H9 (cell line): ENCODE measurements around the gene CD163L1. TPM values are rescaled to one million over a fixed set of nuclear protein-coding genes. Genes with fewer than 3 reads are reported as not detected.

Experiments used
- DNase-seq: peaks from one replicate; pipeline ENCODE4 v3.0.0-alpha.2; 2017
- H2AFZ ChIP-seq: one replicate; pipeline ENCODE4 v1.6.1; 2013; ENCODE audit warnings: mild to moderate bottlenecking, low read length, control low read depth, moderate library complexity
- H2AK5ac ChIP-seq: 2 replicates; pipeline ENCODE4 v1.6.1; 2013; ENCODE audit warnings: low read length, control low read depth, mixed read lengths; ENCODE audit not compliant: insufficient read length
- H2BK120ac ChIP-seq: one replicate; pipeline ENCODE4 v1.6.1; 2013; ENCODE audit warnings: low read depth, mild to moderate bottlenecking, low read length, control low read depth, inconsistent platforms; ENCODE audit not compliant: poor library complexity, severe bottlenecking
- H2BK12ac ChIP-seq: 2 replicates; pipeline ENCODE4 v1.6.1; 2013; ENCODE audit warnings: low read length, control low read depth, mixed read lengths, low read depth; ENCODE audit not compliant: insufficient read length
- H2BK15ac ChIP-seq: 2 replicates; pipeline ENCODE4 v1.6.1; 2013; ENCODE audit warnings: low read depth, low read length, control low read depth
- H2BK20ac ChIP-seq: one replicate; pipeline ENCODE4 v1.6.1; 2013; ENCODE audit warnings: low read depth, mild to moderate bottlenecking, low read length, control low read depth, inconsistent platforms; ENCODE audit not compliant: poor library complexity, severe bottlenecking
- H2BK5ac ChIP-seq: 2 replicates; pipeline ENCODE4 v1.6.1; 2013; ENCODE audit warnings: low read length, control low read depth, mixed read lengths; ENCODE audit not compliant: insufficient read length
- H3K14ac ChIP-seq: 2 replicates; pipeline ENCODE4 v1.6.1; 2013; ENCODE audit warnings: low read length, control low read depth; ENCODE audit not compliant: insufficient read depth
- H3K18ac ChIP-seq: 2 replicates; pipeline ENCODE4 v1.6.1; 2013; ENCODE audit warnings: low read depth, mild to moderate bottlenecking, mixed read lengths, low read length, control low read depth; ENCODE audit not compliant: insufficient read length
- H3K23ac ChIP-seq: 2 replicates; pipeline ENCODE4 v1.6.1; 2013; ENCODE audit warnings: low read length, control low read depth, mixed read lengths, low read depth; ENCODE audit not compliant: insufficient read length
- H3K23me2 ChIP-seq: 2 replicates; pipeline ENCODE4 v1.6.1; 2013; ENCODE audit warnings: low read depth, mild to moderate bottlenecking, mixed read lengths, low read length, control low read depth; ENCODE audit not compliant: insufficient read length, poor library complexity, severe bottlenecking
- H3K27ac ChIP-seq: 2 replicates; pipeline ENCODE4 v1.5.1; 2013; ENCODE audit warnings: low read length, control low read depth, mixed read lengths, low read depth; ENCODE audit not compliant: insufficient read length
- H3K27me3 ChIP-seq: 2 replicates; pipeline ENCODE4 v1.6.1; 2013; ENCODE audit warnings: low read length, control low read depth, inconsistent platforms; ENCODE audit not compliant: insufficient read depth
- H3K4ac ChIP-seq: 2 replicates; pipeline ENCODE4 v1.6.1; 2013; ENCODE audit warnings: low read depth, mild to moderate bottlenecking, control low read depth, inconsistent platforms, low read length, moderate library complexity
- H3K4me1 ChIP-seq: 2 replicates; pipeline ENCODE4 v1.6.1; 2013; ENCODE audit warnings: low read length, control low read depth, inconsistent platforms; ENCODE audit not compliant: insufficient read depth
- H3K4me2 ChIP-seq: 2 replicates; pipeline ENCODE4 v1.6.1; 2013; ENCODE audit warnings: low read length, control low read depth, mixed read lengths; ENCODE audit not compliant: insufficient read length, insufficient read depth
- H3K56ac ChIP-seq: 2 replicates; pipeline ENCODE4 v1.6.1; 2013; ENCODE audit warnings: low read depth, mild to moderate bottlenecking, mixed read lengths, low read length, control low read depth; ENCODE audit not compliant: insufficient read length
- H3K79me1 ChIP-seq: 2 replicates; pipeline ENCODE4 v1.6.1; 2013; ENCODE audit warnings: low read depth, mild to moderate bottlenecking, moderate library complexity, low read length, control low read depth, inconsistent platforms; ENCODE audit not compliant: insufficient read depth, poor library complexity, severe bottlenecking
- H3K79me2 ChIP-seq: 2 replicates; pipeline ENCODE4 v1.6.1; 2013; ENCODE audit warnings: low read length, control low read depth, inconsistent platforms; ENCODE audit not compliant: insufficient read depth
- H3K9ac ChIP-seq: 2 replicates; pipeline ENCODE4 v1.6.1; 2013; ENCODE audit warnings: low read length, control low read depth, mixed read lengths; ENCODE audit not compliant: insufficient read length; ENCODE audit errors: extremely low read depth
- H3K9me3 ChIP-seq: one replicate; pipeline ENCODE4 v1.6.1; 2013; ENCODE audit warnings: low read depth, low read length, inconsistent platforms; ENCODE audit not compliant: control insufficient read depth
- H3T11ph ChIP-seq: one replicate; pipeline ENCODE4 v1.6.1; 2013; ENCODE audit warnings: mild to moderate bottlenecking, low read length, control low read depth, inconsistent platforms
- H4K20me1 ChIP-seq: one replicate; pipeline ENCODE4 v1.6.1; 2013; ENCODE audit not compliant: control insufficient read depth, insufficient read length, insufficient read depth
- H4K5ac ChIP-seq: 2 replicates; pipeline ENCODE4 v1.6.1; 2013; ENCODE audit warnings: low read depth, mild to moderate bottlenecking, mixed read lengths, low read length, control low read depth; ENCODE audit not compliant: insufficient read length
- H4K8ac ChIP-seq: replicated peaks from 2 replicates; pipeline ENCODE4 v1.6.1; 2013; ENCODE audit warnings: low read length, control low read depth, mixed read lengths, low read depth; ENCODE audit not compliant: insufficient read length
- H4K91ac ChIP-seq: 2 replicates; pipeline ENCODE4 v1.6.1; 2013; ENCODE audit warnings: low read depth, mild to moderate bottlenecking, moderate library complexity, mixed read lengths, low read length, control low read depth; ENCODE audit not compliant: insufficient read length
- H3K27ac Mint-ChIP-seq, 3 experiments: 2 replicates in 2 of 3; 3 replicates in 1 of 3; pipeline ENCODE4 v1.8.0; 2020 to 2021; ENCODE audit warnings: mixed read lengths in 3 of 3, mild to moderate bottlenecking in 1 of 3, moderate library complexity in 1 of 3
- H3K27me3 Mint-ChIP-seq: 2 replicates; pipeline ENCODE4 v1.8.0; 2021; ENCODE audit warnings: low read depth, mild to moderate bottlenecking, moderate library complexity, mixed read lengths
- H3K36me3 Mint-ChIP-seq, 3 experiments: 2 replicates in 2 of 3; 3 replicates in 1 of 3; pipeline ENCODE4 v1.8.0; 2020 to 2021; ENCODE audit warnings: low read depth in 3 of 3, mixed read lengths in 3 of 3; ENCODE audit not compliant: insufficient read depth in 1 of 3
- H3K4me1 Mint-ChIP-seq, 2 experiments: 2 replicates each; pipeline ENCODE4 v1.8.0; 2020; ENCODE audit warnings: mixed read lengths in 2 of 2
- H3K4me3 Mint-ChIP-seq, 2 experiments: 2 replicates in 1 of 2; 3 replicates in 1 of 2; pipeline ENCODE4 v1.8.0; 2020 to 2021; ENCODE audit warnings: mild to moderate bottlenecking in 2 of 2, mixed read lengths in 2 of 2, moderate library complexity in 1 of 2
- H3K9me3 Mint-ChIP-seq, 2 experiments: 2 replicates in 1 of 2; 3 replicates in 1 of 2; pipeline ENCODE4 v1.8.0; 2020; ENCODE audit warnings: mild to moderate bottlenecking in 2 of 2, mixed read lengths in 2 of 2, moderate library complexity in 1 of 2
- CTCF ChIP-seq: fragments of 200-600 bp; sonication (generic); conservative IDR thresholded peaks from 3 replicates; pipeline ENCODE4 v1.8.0; 2021; ENCODE audit warnings: antibody characterized with exemption, mild to moderate bottlenecking
- WGBS: extraction: QIAGEN DNeasy Blood & Tissue Kit; methylation state at CpG from one replicate; pipeline ENCODE4 v1.1.7; 2013; ENCODE audit warnings: missing lambda C conversion rate, low lambda C conversion rate, mixed read lengths; ENCODE audit not compliant: insufficient read length; ENCODE audit errors: extremely low coverage; 5-methylcytosine and 5-hydroxymethylcytosine counted together
- total RNA-seq: library from RNA; stranded (reverse); gene quantifications from 2 replicates; pipeline ENCODE4 v1.2.1, GENCODE V29; 2021

Gene CD163L1
- total RNA-seq, 1 experiment from 2014 or later = 0.39 TPM

GRCh38 chr12:7403466-7403865, 40.5 kb downstream of the CD163L1 start:
- Histone ChIP-seq H3K9ac (no peak overlapping the region), H3K23ac (no peak overlapping the region), H2BK5ac (no peak overlapping the region), H4K8ac (no peak overlapping the region), H3K14ac (no peak overlapping the region), H3K27me3 (no peaks in the 10 kb centered on the region), H3K79me1 (no peaks in the 10 kb centered on the region), H3K4ac (no peak overlapping the region), H2BK12ac (no peak overlapping the region), H2BK120ac (no peak overlapping the region), H2BK15ac (no peak overlapping the region), H3K23me2 (no peaks in the 10 kb centered on the region), H3K56ac (no peak overlapping the region), H3K27ac (no peak overlapping the region), H4K91ac (no peak overlapping the region), H2AFZ (no peak overlapping the region), H2BK20ac (no peak overlapping the region), H3K79me2 (no peaks in the 10 kb centered on the region), H4K20me1 (no peaks in the 10 kb centered on the region), H3K9me3 (no peaks in the 10 kb centered on the region), H2AK5ac (no peak overlapping the region), H3K4me2 (no peak overlapping the region), H3K4me1 (no peaks in the 10 kb centered on the region), H3T11ph (no peak overlapping the region), H4K5ac (no peak overlapping the region), H3K18ac (no peak overlapping the region)
- Mint-ChIP-seq H3K9me3 (no peaks in the 10 kb centered on the region; a peak in 1 of 5 replicates), H3K4me1 (no peaks in the 10 kb centered on the region), H3K27me3 (peaks cover 9% of the 10 kb centered on the region; the same call in 1 of the 2 replicates), H3K36me3 (no peaks in the 10 kb centered on the region), H3K27ac (no peak overlapping the region), H3K4me3 (no peak overlapping the region)
- TF ChIP-seq CTCF = no peak
- no peak for DNase-seq
- no CpG with 5 or more reads among the region's 7 CpGs for WGBS
